Keratinocyte (primary cell): Measurements from ENCODE around the gene ADNP2. TPM values are rescaled to one million over a fixed set of nuclear protein-coding genes. Genes with fewer than 3 reads are reported as not detected.
A peak's percentile ranks its signal among the peaks of the same experiment; 100 is the strongest.

Source experiments
- DNase-seq: peaks from one replicate; pipeline ENCODE4 v3.0.0-alpha.2; 2011; ENCODE audit warnings: low read depth, missing footprints, low spot score
- FAIRE-seq: peaks from 2 replicates; lab custom pipeline; 2011; peaks lifted over from hg19 to GRCh38; lab: Jason Lieb, UNC
- H2AFZ ChIP-seq: 2 replicates; pipeline ENCODE4 v1.6.0; 2012; ENCODE audit warnings: low read length, control low read depth, inconsistent platforms; ENCODE audit not compliant: control insufficient read depth
- H3K27ac ChIP-seq: 2 replicates; pipeline ENCODE4 v1.5.1; 2011; ENCODE audit warnings: low read length; ENCODE audit not compliant: control insufficient read depth, insufficient read depth
- H3K27me3 ChIP-seq: 3 replicates; pipeline ENCODE4 v1.6.0; 2011; ENCODE audit warnings: low read length; ENCODE audit not compliant: control insufficient read depth, insufficient read depth; ENCODE audit errors: extremely low read depth
- H3K36me3 ChIP-seq, 2 experiments: 2 replicates in 1 of 2; 3 replicates in 1 of 2; pipeline ENCODE4 v1.5.1; 2011; ENCODE audit warnings: low read length in 2 of 2, mild to moderate bottlenecking in 1 of 2; ENCODE audit not compliant: control insufficient read depth in 2 of 2, insufficient read depth in 2 of 2; ENCODE audit errors: extremely low read depth in 1 of 2
- H3K4me1 ChIP-seq: 3 replicates; pipeline ENCODE4 v1.5.1; 2011; ENCODE audit warnings: low read length; ENCODE audit not compliant: control insufficient read depth, insufficient read depth; ENCODE audit errors: extremely low read depth
- H3K4me2 ChIP-seq: 3 replicates; pipeline ENCODE4 v1.6.0; 2011; ENCODE audit warnings: low read depth, low read length; ENCODE audit not compliant: control insufficient read depth, insufficient read depth; ENCODE audit errors: extremely low read depth
- H3K4me3 ChIP-seq, 3 experiments: fragments of 200-600 bp in 1 of 3; sonication (generic) in 1 of 3; 2 replicates in 2 of 3; 3 replicates in 1 of 3; pipeline ENCODE4 v1.5.1; 2011 to 2016; ENCODE audit warnings: low read length in 3 of 3, mild to moderate bottlenecking in 3 of 3, control low read depth in 2 of 3, inconsistent platforms in 1 of 3, low read depth in 1 of 3, mixed read lengths in 1 of 3, mixed run types in 1 of 3, moderate library complexity in 1 of 3; ENCODE audit not compliant: control insufficient read depth in 2 of 3, insufficient read depth in 2 of 3; ENCODE audit errors: extremely low read depth in 1 of 3
- H3K79me2 ChIP-seq: 2 replicates; pipeline ENCODE4 v1.6.0; 2012; ENCODE audit warnings: low read length; ENCODE audit not compliant: control insufficient read depth, insufficient read depth
- H3K9ac ChIP-seq: 3 replicates; pipeline ENCODE4 v1.6.0; 2011; ENCODE audit warnings: low read length; ENCODE audit not compliant: control insufficient read depth, insufficient read depth; ENCODE audit errors: extremely low read depth
- H3K9me1 ChIP-seq: 3 replicates; pipeline ENCODE4 v1.6.0; 2011; ENCODE audit warnings: low read length; ENCODE audit not compliant: control insufficient read depth, insufficient read depth; ENCODE audit errors: extremely low read depth
- H3K9me3 ChIP-seq: 2 replicates; pipeline ENCODE4 v1.5.1; 2012; ENCODE audit warnings: low read depth, low read length; ENCODE audit not compliant: control insufficient read depth
- H4K20me1 ChIP-seq: 3 replicates; pipeline ENCODE4 v1.6.0; 2011; ENCODE audit warnings: low read length; ENCODE audit not compliant: control insufficient read depth, insufficient read depth; ENCODE audit errors: extremely low read depth
- CTCF ChIP-seq, 3 experiments: IDR thresholded peaks in 1 of 3; conservative IDR thresholded peaks in 1 of 3; optimal IDR thresholded peaks in 1 of 3; 2 replicates in 2 of 3; 3 replicates in 1 of 3; pipeline versions ENCODE3 to v1.5.1; 2011; ENCODE audit warnings: low read length in 3 of 3, mild to moderate bottlenecking in 3 of 3, moderate library complexity in 2 of 3, control low read depth in 1 of 3, inconsistent platforms in 1 of 3; ENCODE audit not compliant: insufficient read depth in 2 of 3; ENCODE audit errors: extremely low read depth in 1 of 3
- EZH2 ChIP-seq: IDR thresholded peaks from one replicate; pipeline ENCODE4 v1.6.1; 2012; ENCODE audit warnings: inconsistent platforms, mild to moderate bottlenecking, low read length, moderate library complexity
- dilution Hi-C: fragments of 300-500 bp; cut with MboI; formaldehyde crosslinking; loops from one replicate; pipeline ENCODE4 v1.7.0; 2020; ENCODE audit warnings: low sequenced_read_pairs; ENCODE audit not compliant: extremely low pct_ligation_motif_present
- polyA plus RNA-seq, 5 experiments: library from polyadenylated mRNA; depleted of rRNA in 3 of 5; stranded (reverse) in 3 of 5; stranded (forward) in 1 of 5; unstranded in 1 of 5; fragments of >200 nt; gene quantifications; 1 replicate in 1 of 5; 2 replicates in 3 of 5; 3 replicates in 1 of 5; pipeline versions ENCODE4 v1.2.1 to v1.2.3, GENCODE V29; 2011 to 2012; ENCODE audit warnings: missing spikeins in 2 of 5, low read depth in 1 of 5, low replicate concordance in 1 of 5

Gene ADNP2
- polyA plus RNA-seq, 1 donor (not counting 4 experiments of a cell fraction or from before 2014, with no cell fraction given) = 11.3 TPM

- Histone ChIP-seq H3K9me3 (no peaks in the 10 kb centered on the region), H4K20me1 (peaks cover 7% of the 10 kb centered on the region), H3K4me2 (no peak overlapping the region), H2AFZ (no peak overlapping the region), H3K27me3 (no peaks in the 10 kb centered on the region), H3K36me3 (peaks cover 8% of the 10 kb centered on the region in 2 experiments), H3K4me3 (no peak overlapping the region), H3K4me1 (peaks cover 7% of the 10 kb centered on the region), H3K27ac (no peak overlapping the region), H3K79me2 (peaks cover 79% of the 10 kb centered on the region), H3K9ac (no peak overlapping the region), H3K9me1 (no peaks in the 10 kb centered on the region)
- TF ChIP-seq CTCF (optimal IDR thresholded peaks at IDR 0.05 in 1 of 3, IDR thresholded peaks at IDR 0.05 in 1 of 3, conservative IDR thresholded peaks at IDR 0.05 in 1 of 3; ENCODE audit: extremely low read depth in 1 of 3, insufficient read depth in 2 of 3, low read length in 3 of 3) = no peak
- no peak for TF ChIP-seq EZH2
- dilution Hi-C loops = no loop called here
- FAIRE-seq = peak; percentile 13
- no peak for DNase-seq
These were observed 20.8 kb downstream of the ADNP2 start for GRCh38 chr18:80129672-80130367.

GRCh38 chr18:80130555-80130954 lies 21.5 kb downstream of the ADNP2 start:
- no peak overlapping the region for H3K9ac ChIP-seq
- no peaks in the 10 kb centered on the region for H3K9me1 ChIP-seq
- no peaks in the 10 kb centered on the region for H3K9me3 ChIP-seq
- no peaks in the 10 kb centered on the region for H3K27me3 ChIP-seq
- DNase-seq (no peak), FAIRE-seq (no peak)
- dilution Hi-C loops = no loop called here
- H3K4me2 ChIP-seq = no peak overlapping the region
- H3K4me1 ChIP-seq = peaks cover 7% of the 10 kb centered on the region
- peaks cover 72% of the 10 kb centered on the region for H3K79me2 ChIP-seq
- H3K4me3 ChIP-seq = no peak overlapping the region
- no peak overlapping the region for H2AFZ ChIP-seq
- peaks cover 9 to 12% of the 10 kb centered on the region in 2 experiments for H3K36me3 ChIP-seq
- peaks cover 7% of the 10 kb centered on the region for H4K20me1 ChIP-seq
- TF ChIP-seq EZH2 = no peak
- TF ChIP-seq CTCF (optimal IDR thresholded peaks at IDR 0.05 in 1 of 3, IDR thresholded peaks at IDR 0.05 in 1 of 3, conservative IDR thresholded peaks at IDR 0.05 in 1 of 3; ENCODE audit: extremely low read depth in 1 of 3, insufficient read depth in 2 of 3, low read length in 3 of 3) = no peak
- H3K27ac ChIP-seq = no peak overlapping the region
